ENCODE data around the gene PBX4.

DNA sequence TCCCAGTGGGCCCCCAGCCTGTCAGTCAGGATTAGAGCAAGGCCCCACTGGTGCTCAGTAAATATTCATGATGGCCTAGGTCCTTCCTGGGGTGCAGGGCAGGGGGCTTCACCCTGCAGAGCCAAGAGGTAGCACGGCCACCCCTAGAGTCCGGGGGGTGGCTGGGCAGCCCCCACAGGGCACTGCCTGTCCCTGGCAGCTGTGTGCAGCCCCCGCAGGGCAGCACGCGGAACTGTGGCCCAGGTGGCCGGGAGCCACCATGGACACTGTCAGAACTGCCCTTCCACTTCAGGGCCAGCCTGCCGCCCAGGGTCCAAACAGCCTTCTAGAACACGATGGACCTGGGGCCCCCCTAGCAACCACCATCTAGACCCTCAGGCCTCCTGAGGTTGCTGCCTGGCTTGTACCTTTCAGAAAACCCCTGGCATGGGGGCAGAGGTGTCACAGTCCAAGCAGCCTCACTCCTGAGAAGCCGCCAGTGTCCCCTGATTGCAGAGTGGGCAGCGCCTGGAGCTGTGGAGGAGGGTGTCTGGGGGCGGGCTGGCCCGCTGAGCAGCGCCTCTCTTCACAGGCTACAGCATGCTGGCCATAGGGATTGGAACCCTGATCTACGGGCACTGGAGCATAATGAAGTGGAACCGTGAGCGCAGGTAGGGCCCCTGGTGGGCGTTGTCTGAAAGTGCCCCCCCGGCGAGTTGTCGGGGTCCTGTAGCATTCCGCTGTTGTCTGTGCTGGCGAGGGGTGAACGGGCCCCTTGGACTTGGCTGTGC lies 92.7 kb downstream of the PBX4 start:
- TF ChIP-seq, protein P1, sequence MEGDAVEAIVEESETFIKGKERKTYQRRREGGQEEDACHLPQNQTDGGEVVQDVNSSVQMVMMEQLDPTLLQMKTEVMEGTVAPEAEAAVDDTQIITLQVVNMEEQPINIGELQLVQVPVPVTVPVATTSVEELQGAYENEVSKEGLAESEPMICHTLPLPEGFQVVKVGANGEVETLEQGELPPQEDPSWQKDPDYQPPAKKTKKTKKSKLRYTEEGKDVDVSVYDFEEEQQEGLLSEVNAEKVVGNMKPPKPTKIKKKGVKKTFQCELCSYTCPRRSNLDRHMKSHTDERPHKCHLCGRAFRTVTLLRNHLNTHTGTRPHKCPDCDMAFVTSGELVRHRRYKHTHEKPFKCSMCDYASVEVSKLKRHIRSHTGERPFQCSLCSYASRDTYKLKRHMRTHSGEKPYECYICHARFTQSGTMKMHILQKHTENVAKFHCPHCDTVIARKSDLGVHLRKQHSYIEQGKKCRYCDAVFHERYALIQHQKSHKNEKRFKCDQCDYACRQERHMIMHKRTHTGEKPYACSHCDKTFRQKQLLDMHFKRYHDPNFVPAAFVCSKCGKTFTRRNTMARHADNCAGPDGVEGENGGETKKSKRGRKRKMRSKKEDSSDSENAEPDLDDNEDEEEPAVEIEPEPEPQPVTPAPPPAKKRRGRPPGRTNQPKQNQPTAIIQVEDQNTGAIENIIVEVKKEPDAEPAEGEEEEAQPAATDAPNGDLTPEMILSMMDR (IDR thresholded peaks at IDR 0.05), result no peak
- TF ChIP-seq POLR2A (IDR thresholded peaks at IDR 0.05), result no peak

Measured in uterus (tissue), 2 donors.